A549 (cell line): ENCODE measurements around the gene MSL3B.

Experiments used
- ATAC-seq, 2 experiments: fragments of 200-7000 bp in 1 of 2; fragments of >200 bp in 1 of 2; cut with Nextera tagmentation in 1 of 2; cut with Tn5 transposase in 1 of 2; 3 replicates each; pipeline versions ENCODE4 v1.8.0 to v1.9.1; 2018 to 2020; ENCODE audit warnings: mild to moderate bottlenecking in 1 of 2, moderate library complexity in 1 of 2
- CTCF ChIA-PET: fragments of 300-600 bp; sonication (Branson Sonifier 250); formaldehyde crosslinking; extraction: SDS; loops from one replicate; lab custom pipeline; 2021; ENCODE audit warnings: antibody characterized with exemption, inconsistent platforms; lab: Yijun Ruan, JAX
- POLR2A ChIA-PET: fragments of 350-600 bp; formaldehyde crosslinking; extraction: SDS; loops from one replicate; lab custom pipeline; 2021; ENCODE audit warnings: antibody characterized with exemption, inconsistent platforms; lab: Yijun Ruan, JAX
- DNase-seq, 2 experiments: peaks; one replicate each; pipeline versions ENCODE4 v3.0.0 to v3.0.0-alpha.2; 2011 to 2016; ENCODE audit warnings: low read depth in 1 of 2, low spot score in 1 of 2
- FAIRE-seq: peaks from 2 replicates; lab custom pipeline; 2011; peaks lifted over from hg19 to GRCh38; lab: Jason Lieb, UNC
- H3K27ac ChIP-seq, 2 experiments: fragments of >200 bp; sonication (Bioruptor Twin); formaldehyde crosslinking; 3 replicates each; pipeline ENCODE4 v1.5.1; 2016 to 2017
- H3K4me1 ChIP-seq: fragments of >200 bp; sonication (Bioruptor Twin); formaldehyde crosslinking; 3 replicates; pipeline ENCODE4 v1.6.1; 2016
- H3K4me2 ChIP-seq: fragments of >200 bp; sonication (Bioruptor Twin); formaldehyde crosslinking; 3 replicates; pipeline ENCODE4 v1.6.1; 2016
- H3K4me3 ChIP-seq: fragments of >200 bp; sonication (Bioruptor Twin); formaldehyde crosslinking; 3 replicates; pipeline ENCODE4 v1.5.1; 2016
- H3K9me3 ChIP-seq: fragments of >200 bp; sonication (Bioruptor Twin); formaldehyde crosslinking; 3 replicates; pipeline ENCODE4 v1.6.1; 2016
- CHD4 ChIP-seq: fragments of 200-600 bp; sonication (generic); IDR thresholded peaks from 2 replicates; pipeline ENCODE4 v1.6.1; 2016; ENCODE audit warnings: antibody characterized with exemption, mild to moderate bottlenecking, borderline replicate concordance
- EHF ChIP-seq: fragments of 250-450 bp; sonication (Bioruptor Pico); IDR thresholded peaks from 2 replicates; pipeline ENCODE4 v1.5.0; 2020; ENCODE audit warnings: mild to moderate bottlenecking
- EHMT2 ChIP-seq: fragments of 200-600 bp; sonication (generic); IDR thresholded peaks from 2 replicates; pipeline ENCODE4 v1.6.1; 2016; ENCODE audit warnings: antibody characterized with exemption, low read depth, mild to moderate bottlenecking, moderate library complexity
- HOXB13 ChIP-seq: fragments of 250-450 bp; sonication (Bioruptor Pico); IDR thresholded peaks from 2 replicates; pipeline ENCODE4 v1.5.0; 2020; ENCODE audit warnings: low read depth, mild to moderate bottlenecking, moderate library complexity
- HOXB5 ChIP-seq: fragments of 250-450 bp; sonication (Bioruptor Pico); IDR thresholded peaks from 2 replicates; pipeline ENCODE4 v1.5.0; 2020; ENCODE audit warnings: mild to moderate bottlenecking, moderate library complexity
- JUN ChIP-seq, 2 experiments: fragments of >200 bp; sonication (Bioruptor Twin); formaldehyde crosslinking; IDR thresholded peaks; 2 replicates in 1 of 2; 3 replicates in 1 of 2; pipeline ENCODE4 v1.6.1; 2016 to 2017
- KDM5A ChIP-seq: fragments of 200-600 bp; sonication (generic); IDR thresholded peaks from 2 replicates; pipeline ENCODE4 v1.6.1; 2016; ENCODE audit warnings: antibody characterized with exemption, mild to moderate bottlenecking
- MAFK ChIP-seq: fragments of 450-650 bp; IDR thresholded peaks from 2 replicates; pipeline ENCODE4 v1.6.1; 2014; ENCODE audit not compliant: partially characterized antibody
- MYC ChIP-seq: IDR thresholded peaks from 2 replicates; pipeline ENCODE4 v1.6.1; 2012; ENCODE audit warnings: mild to moderate bottlenecking, inconsistent platforms, low read length, improper control_type of control experiment, borderline replicate concordance
- NFE2L2 ChIP-seq: fragments of 150-350 bp; conservative IDR thresholded peaks from 2 replicates; pipeline ENCODE4 v1.6.1; 2014; ENCODE audit warnings: low read length
- NR3C1 ChIP-seq: fragments of >200 bp; sonication (Bioruptor Twin); formaldehyde crosslinking; IDR thresholded peaks from 3 replicates; pipeline ENCODE4 v1.6.1; 2017
- POLR2A ChIP-seq: IDR thresholded peaks from 2 replicates; pipeline ENCODE4 v1.6.1; 2012; ENCODE audit warnings: mild to moderate bottlenecking, low read length
- RAD21 ChIP-seq, 2 experiments: fragments of >200 bp in 1 of 2; sonication (Bioruptor Twin) in 1 of 2; formaldehyde crosslinking in 1 of 2; IDR thresholded peaks in 1 of 2; conservative IDR thresholded peaks in 1 of 2; 2 replicates in 1 of 2; 3 replicates in 1 of 2; pipeline ENCODE4 v1.6.1; 2012 to 2018; ENCODE audit warnings: inconsistent platforms in 1 of 2
- RCOR1 ChIP-seq: fragments of 150-350 bp; IDR thresholded peaks from 2 replicates; pipeline ENCODE4 v1.6.1; 2014; ENCODE audit warnings: antibody characterized with exemption, low read length, low read depth
- RFX5 ChIP-seq: fragments of 450-650 bp; IDR thresholded peaks from 2 replicates; pipeline ENCODE4 v1.7.1; 2014; ENCODE audit warnings: antibody characterized with exemption, mild to moderate bottlenecking, moderate library complexity
- SMC3 ChIP-seq: fragments of >200 bp; sonication (Bioruptor Twin); formaldehyde crosslinking; IDR thresholded peaks from 3 replicates; pipeline ENCODE4 v1.6.1; 2018; ENCODE audit warnings: inconsistent platforms
- TFCP2L1 ChIP-seq: fragments of 250-450 bp; sonication (Bioruptor Pico); IDR thresholded peaks from 2 replicates; pipeline ENCODE4 v1.5.0; 2021; ENCODE audit warnings: mild to moderate bottlenecking
- USF2 ChIP-seq: fragments of 450-650 bp; IDR thresholded peaks from 2 replicates; pipeline ENCODE4 v1.6.1; 2014; ENCODE audit warnings: antibody characterized with exemption
- ZFP36 ChIP-seq: fragments of 450-650 bp; IDR thresholded peaks from 2 replicates; pipeline ENCODE4 v1.6.1; 2014; ENCODE audit warnings: borderline replicate concordance; ENCODE audit not compliant: partially characterized antibody
- ZNF302 ChIP-seq: fragments of 250-450 bp; sonication (Bioruptor Pico); IDR thresholded peaks from 2 replicates; pipeline ENCODE4 v1.9.0; 2021; ENCODE audit warnings: inconsistent platforms, mild to moderate bottlenecking, moderate library complexity
- WGBS: methylation state at CpG from one replicate; pipeline ENCODE4 v1.1.6; 2017; ENCODE audit errors: missing lambda C conversion rate; 5-methylcytosine and 5-hydroxymethylcytosine counted together
- TF ChIP-seq, protein P1 (sequence below): IDR thresholded peaks from 2 replicates; pipeline ENCODE4 v1.6.1; 2012; ENCODE audit warnings: low read depth, borderline replicate concordance
- TF ChIP-seq, protein P2 (sequence below): fragments of >200 bp; sonication (Bioruptor Twin); formaldehyde crosslinking; IDR thresholded peaks from 3 replicates; pipeline ENCODE4 v1.6.1; 2016

MSL3B gene

GRCh38 chr2:233841183-233841582 lies 27.0 kb downstream of the MSL3B start:
- H3K4me2 ChIP-seq, result peak overlapping the region; percentile 22; the same call in 2 of the 3 replicates
- WGBS, result 94% methylated on average over 11 of the region's 11 CpGs
- ATAC-seq (no peak), DNase-seq (no peak), FAIRE-seq (no peak)
- ChIA-PET POLR2A (no interaction called here), CTCF (interaction anchor here (1.1 to 6.4 kb wide), 4 partner anchors 8 to 398 kb away, joined by 3 to 28 read pairs (median 6); no protein-coding TSS in a partner anchor)
- H3K4me1 ChIP-seq, result peaks cover 71% of the 10 kb centered on the region
- no peak overlapping the region for H3K4me3 ChIP-seq
- TF ChIP-seq ZNF302 (CRISPR knock-in tag) (no peak), TFCP2L1 (CRISPR knock-in tag) (no peak), HOXB5 (CRISPR knock-in tag) (no peak), POLR2A (no peak), NR3C1 (no peak), RAD21 (conservative IDR thresholded peaks at IDR 0.05 in 1 of 2, IDR thresholded peaks at IDR 0.05 in 1 of 2) (no peak), CHD4 (no peak), MYC (no peak), SMC3 (no peak)
- TF ChIP-seq, protein P1, sequence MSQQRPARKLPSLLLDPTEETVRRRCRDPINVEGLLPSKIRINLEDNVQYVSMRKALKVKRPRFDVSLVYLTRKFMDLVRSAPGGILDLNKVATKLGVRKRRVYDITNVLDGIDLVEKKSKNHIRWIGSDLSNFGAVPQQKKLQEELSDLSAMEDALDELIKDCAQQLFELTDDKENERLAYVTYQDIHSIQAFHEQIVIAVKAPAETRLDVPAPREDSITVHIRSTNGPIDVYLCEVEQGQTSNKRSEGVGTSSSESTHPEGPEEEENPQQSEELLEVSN, result no peak
- peak overlapping the region in 1 of 2 experiments; percentile 91; a peak in 3 of 6 replicates for H3K27ac ChIP-seq
- no peaks in the 10 kb centered on the region for H3K9me3 ChIP-seq

DNA sequence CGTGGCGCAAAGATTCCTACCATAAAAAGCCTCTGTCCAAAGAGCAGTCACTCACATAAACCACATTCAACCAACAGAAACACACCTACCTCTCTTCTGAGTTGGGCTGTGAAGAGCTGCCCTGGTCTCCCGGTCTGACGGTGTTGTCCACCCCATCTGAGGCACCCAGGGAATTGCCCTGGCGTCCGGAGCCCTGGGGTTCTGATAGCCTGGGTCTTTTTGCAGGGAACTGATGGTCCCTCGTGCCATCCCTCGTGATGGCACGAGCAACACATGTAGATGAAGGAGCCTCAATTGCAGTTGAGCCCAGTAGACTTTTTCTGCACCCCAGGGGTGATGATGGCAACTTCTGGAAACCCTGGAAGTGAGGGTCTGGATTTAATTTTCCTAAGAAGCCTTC lies 27.7 kb downstream of the MSL3B start:
- no peak for FAIRE-seq
- ATAC-seq, result no peak
- TF ChIP-seq, protein P2, sequence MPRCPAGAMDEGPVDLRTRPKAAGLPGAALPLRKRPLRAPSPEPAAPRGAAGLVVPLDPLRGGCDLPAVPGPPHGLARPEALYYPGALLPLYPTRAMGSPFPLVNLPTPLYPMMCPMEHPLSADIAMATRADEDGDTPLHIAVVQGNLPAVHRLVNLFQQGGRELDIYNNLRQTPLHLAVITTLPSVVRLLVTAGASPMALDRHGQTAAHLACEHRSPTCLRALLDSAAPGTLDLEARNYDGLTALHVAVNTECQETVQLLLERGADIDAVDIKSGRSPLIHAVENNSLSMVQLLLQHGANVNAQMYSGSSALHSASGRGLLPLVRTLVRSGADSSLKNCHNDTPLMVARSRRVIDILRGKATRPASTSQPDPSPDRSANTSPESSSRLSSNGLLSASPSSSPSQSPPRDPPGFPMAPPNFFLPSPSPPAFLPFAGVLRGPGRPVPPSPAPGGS, result no peak
- TF ChIP-seq RCOR1 (no peak), NFE2L2 (no peak), RFX5 (no peak), HOXB13 (no peak), MAFK (no peak), EHMT2 (no peak), USF2 (no peak), ZFP36 (no peak)
- H3K9me3 ChIP-seq, result no peaks in the 10 kb centered on the region
- CTCF ChIA-PET, result interaction anchor here (1.1 to 6.4 kb wide), 4 partner anchors 8 to 397 kb away, joined by 3 to 28 read pairs (median 12); no protein-coding TSS in a partner anchor
- H3K4me2 ChIP-seq, result peak overlapping the region; percentile 34; the same call in 2 of the 3 replicates
- POLR2A ChIA-PET, result no interaction called here
- WGBS, result 89% methylated on average over 9 of the region's 9 CpGs
- peak overlapping the region in 1 of 2 experiments; percentile 91; a peak in 3 of 6 replicates for H3K27ac ChIP-seq
- H3K4me1 ChIP-seq, result peaks cover 74% of the 10 kb centered on the region
- H3K4me3 ChIP-seq, result no peak overlapping the region
- DNase-seq, result no peak

DNA sequence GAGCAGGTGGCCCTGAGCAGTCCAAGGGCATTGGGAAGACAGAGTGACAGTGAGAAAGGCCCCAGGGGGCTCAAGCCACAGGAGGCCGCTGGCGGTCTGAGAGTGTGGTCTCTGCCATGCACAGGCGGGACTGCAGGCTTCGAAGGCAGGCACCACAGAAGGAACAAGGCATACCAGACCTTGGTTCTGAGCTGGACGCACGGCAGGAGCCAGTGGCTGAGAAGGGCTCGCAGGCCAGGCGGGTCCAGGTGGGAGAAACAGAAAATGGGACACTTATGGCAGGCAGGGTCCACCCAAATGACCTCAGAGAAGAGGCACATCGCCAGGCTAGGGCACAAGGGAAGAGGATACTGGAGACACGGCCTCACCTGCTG lies 28.8 kb downstream of the MSL3B start:
- Histone ChIP-seq H3K4me2 (peak overlapping the region; percentile 34), H3K27ac (peak overlapping the region; percentile 58 to 91), H3K9me3 (no peaks in the 10 kb centered on the region), H3K4me1 (peaks cover 80% of the 10 kb centered on the region), H3K4me3 (no peak overlapping the region)
- TF ChIP-seq KDM5A (no peak), JUN (IDR thresholded peaks at IDR 0.05) (no peak; a peak in 1 of 5 replicates), ZFP36 (no peak), RFX5 (no peak), EHF (no peak)
- ChIA-PET CTCF (interaction anchor here (0.6 to 3.0 kb wide), 6 partner anchors 10 to 391 kb away, joined by 3 to 20 read pairs (median 3); no protein-coding TSS in a partner anchor), POLR2A (no interaction called here)
- DNase-seq (no peak), FAIRE-seq (no peak), ATAC-seq (peak; percentile 11 to 21; a peak in 3 of 6 replicates)
- 95% methylated on average over 10 of the region's 10 CpGs for WGBS
